Liver (tissue), 9 donors: ENCODE results near the gene MROH9. TPM values are rescaled to one million over a fixed set of nuclear protein-coding genes. Genes with fewer than 3 reads are reported as not detected.

Experiments
- DNase-seq: peaks from one replicate; pipeline ENCODE4 v3.0.0-alpha.2; 2017; ENCODE audit warnings: low spot score
- H3K27ac ChIP-seq, 2 donors: one replicate each; pipeline ENCODE4 v1.7.0; 2013; ENCODE audit warnings: inconsistent platforms in 2 of 2, low read length in 2 of 2, control low read depth in 1 of 2, low read depth in 1 of 2, mild to moderate bottlenecking in 1 of 2
- H3K27me3 ChIP-seq, 4 donors: one replicate each; pipeline versions ENCODE4 v1.6.1 to v1.7.0; 2013; ENCODE audit warnings: low read length in 3 of 4, inconsistent platforms in 1 of 4, mild to moderate bottlenecking in 1 of 4, moderate library complexity in 1 of 4; ENCODE audit not compliant: control insufficient read depth in 4 of 4, insufficient read depth in 4 of 4
- H3K36me3 ChIP-seq, 4 donors: one replicate each; pipeline versions ENCODE4 v1.6.1 to v1.7.0; 2013; ENCODE audit warnings: low read length in 3 of 4, mild to moderate bottlenecking in 3 of 4, low read depth in 1 of 4, moderate library complexity in 1 of 4; ENCODE audit not compliant: control insufficient read depth in 4 of 4, insufficient read depth in 3 of 4
- H3K4me1 ChIP-seq, 4 donors: one replicate each; pipeline versions ENCODE4 v1.6.1 to v1.7.0; 2013; ENCODE audit warnings: low read length in 3 of 4, mild to moderate bottlenecking in 3 of 4, moderate library complexity in 1 of 4; ENCODE audit not compliant: control insufficient read depth in 4 of 4, insufficient read depth in 4 of 4
- H3K4me3 ChIP-seq, 3 donors: one replicate each; pipeline versions ENCODE4 v1.6.1 to v1.7.0; 2013; ENCODE audit warnings: low read length in 3 of 3, control low read depth in 1 of 3, low read depth in 1 of 3, mild to moderate bottlenecking in 1 of 3
- H3K9ac ChIP-seq, 2 donors: one replicate each; pipeline ENCODE4 v1.7.0; 2013; ENCODE audit warnings: low read length in 2 of 2, mild to moderate bottlenecking in 2 of 2, moderate library complexity in 2 of 2, control low read depth in 1 of 2, low read depth in 1 of 2
- H3K9me3 ChIP-seq, 4 donors: one replicate each; pipeline versions ENCODE4 v1.6.1 to v1.7.0; 2013; ENCODE audit warnings: low read length in 3 of 4; ENCODE audit not compliant: control insufficient read depth in 4 of 4
- EGR1 ChIP-seq, 2 donors: IDR thresholded peaks; 2 replicates each; pipeline ENCODE4 v1.6.1; 2016 to 2018; ENCODE audit warnings: antibody characterized with exemption in 2 of 2, low read depth in 2 of 2
- FOXA2 ChIP-seq: IDR thresholded peaks from 2 replicates; pipeline ENCODE4 v1.6.1; 2016; ENCODE audit warnings: antibody characterized with exemption
- HNF4A ChIP-seq, 2 donors: conservative IDR thresholded peaks; 2 replicates each; pipeline ENCODE4 v1.6.1; 2016; ENCODE audit warnings: antibody characterized with exemption in 2 of 2, mild to moderate bottlenecking in 2 of 2
- HNF4G ChIP-seq: IDR thresholded peaks from 2 replicates; pipeline ENCODE4 v1.6.1; 2016; ENCODE audit warnings: antibody characterized with exemption
- JUND ChIP-seq, 2 donors: IDR thresholded peaks; 2 replicates each; pipeline ENCODE4 v1.6.1; 2016; ENCODE audit warnings: antibody characterized with exemption in 2 of 2
- MAX ChIP-seq: IDR thresholded peaks from 2 replicates; pipeline ENCODE4 v1.6.1; 2016; ENCODE audit warnings: antibody characterized with exemption
- NR2F2 ChIP-seq: IDR thresholded peaks from 2 replicates; pipeline ENCODE4 v1.6.1; 2016; ENCODE audit warnings: antibody characterized with exemption
- RAD21 ChIP-seq, 2 donors: IDR thresholded peaks; 2 replicates each; pipeline ENCODE4 v1.6.1; 2016; ENCODE audit warnings: antibody characterized with exemption in 2 of 2, mild to moderate bottlenecking in 2 of 2
- REST ChIP-seq: IDR thresholded peaks from 2 replicates; pipeline ENCODE4 v1.6.1; 2016; ENCODE audit warnings: antibody characterized with exemption, mild to moderate bottlenecking
- TAF1 ChIP-seq: conservative IDR thresholded peaks from 2 replicates; pipeline ENCODE4 v1.6.1; 2016; ENCODE audit warnings: antibody characterized with exemption, mild to moderate bottlenecking
- YY1 ChIP-seq: IDR thresholded peaks from 2 replicates; pipeline ENCODE4 v1.6.1; 2016; ENCODE audit warnings: antibody characterized with exemption, mild to moderate bottlenecking
- WGBS: extraction: QIAGEN DNeasy Blood & Tissue Kit; methylation state at CpG from one replicate; pipeline ENCODE4 v1.1.7; 2013; 5-methylcytosine and 5-hydroxymethylcytosine counted together
- polyA plus RNA-seq, 2 donors: library from polyadenylated mRNA; stranded (reverse) in 1 of 2; unstranded in 1 of 2; fragments of 200-250 nt in 1 of 2; fragments of >200 nt in 1 of 2; fragmentation: Nextera tagmentation in 1 of 2; extraction: Ambion mirVana in 1 of 2; gene quantifications; one replicate each; pipeline versions ENCODE4 v1.2.1 to v1.2.3, GENCODE V29; 2013 to 2015
- total RNA-seq, 2 donors: library from RNA; depleted of rRNA; stranded (reverse); fragments of >200 nt; gene quantifications; one replicate each; pipeline ENCODE4 v1.2.3, GENCODE V29; 2014
- TF ChIP-seq, protein P1 (sequence below): IDR thresholded peaks from 2 replicates; pipeline ENCODE4 v1.6.1; 2016; ENCODE audit warnings: antibody characterized with exemption
- TF ChIP-seq, protein P2 (sequence below): fragments of 150-350 bp; IDR thresholded peaks from 2 replicates; pipeline ENCODE4 v1.5.1; 2017; ENCODE audit warnings: improper control_type of control experiment, low read depth, low read length; ENCODE audit not compliant: missing input control
- donor health status: healthy.
- donor health status: healthy.
- donor health status: healthy.
- donor health status: healthy.
- donor health status: healthy.

Gene MROH9
- total and polyA plus RNA-seq, 4 donors = not detected

DNA sequence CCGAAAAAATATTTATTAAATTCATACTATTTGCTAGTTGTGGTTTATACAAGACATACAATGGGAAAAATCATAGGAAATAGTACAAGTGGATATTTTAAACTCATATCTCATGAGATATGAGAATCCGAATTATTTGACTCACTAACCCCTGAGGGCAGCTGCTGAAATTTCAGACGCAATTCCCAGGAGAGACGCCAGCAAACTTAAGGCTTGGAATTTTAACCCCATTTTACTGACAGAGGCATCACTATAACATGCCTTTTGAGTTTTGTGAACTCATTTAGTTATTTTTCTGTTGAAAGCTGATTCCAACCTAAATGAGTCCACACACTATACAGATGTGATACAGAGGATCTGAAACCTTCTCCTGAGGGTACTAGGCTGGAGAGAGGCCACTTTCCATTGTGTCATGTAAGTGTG lies 5.9 kb upstream of the MROH9 start (continued):
- no peak for TF ChIP-seq REST

DNA sequence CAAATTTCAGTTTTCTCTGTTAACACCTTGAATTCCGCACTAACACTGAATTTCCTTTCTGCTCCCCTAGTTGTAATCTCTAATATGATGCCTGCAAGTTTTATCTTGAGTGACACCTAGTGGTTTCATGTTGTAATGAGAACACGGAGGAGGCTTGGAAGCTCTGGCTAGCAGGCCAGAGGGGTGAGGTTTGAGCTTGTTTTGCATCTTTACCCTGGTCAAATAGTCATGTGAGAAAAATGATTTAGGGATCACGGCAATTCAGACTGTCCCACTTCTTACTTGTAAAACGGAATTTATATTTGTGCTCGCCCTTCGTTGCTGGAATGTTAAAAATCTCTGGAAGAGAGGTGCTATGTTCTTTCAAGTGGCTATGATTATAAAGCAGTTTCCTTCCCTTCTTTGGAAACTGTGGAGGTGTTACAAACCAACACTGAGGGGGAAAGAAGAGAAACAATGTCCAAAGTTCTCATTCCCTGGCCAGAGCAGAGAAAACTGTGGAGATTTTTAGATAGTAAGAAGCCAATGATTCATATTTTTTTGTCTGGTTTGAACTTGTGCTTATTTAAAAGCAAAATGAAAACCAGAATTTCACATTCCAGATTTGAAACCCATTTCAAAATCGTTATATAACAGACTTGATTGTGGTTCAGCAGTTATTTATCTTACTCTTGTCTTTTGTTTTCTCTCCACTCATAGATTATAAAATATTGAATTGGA lies 5.3 kb upstream of the MROH9 start:
- no peak for DNase-seq
- Histone ChIP-seq H3K27me3 (peaks cover 0 to 4% (median 0%) of the 10 kb centered on the region in 4 donors), H3K36me3 (no peaks in the 10 kb centered on the region), H3K4me3 (no peak overlapping the region), H3K9ac (no peak overlapping the region), H3K27ac (no peak overlapping the region), H3K4me1 (no peaks in the 10 kb centered on the region), H3K9me3 (no peaks in the 10 kb centered on the region)
- 22% methylated on average over 7 of the region's 7 CpGs for WGBS
- no peak for TF ChIP-seq TAF1
- no peak for TF ChIP-seq NR2F2
- TF ChIP-seq, protein P1, sequence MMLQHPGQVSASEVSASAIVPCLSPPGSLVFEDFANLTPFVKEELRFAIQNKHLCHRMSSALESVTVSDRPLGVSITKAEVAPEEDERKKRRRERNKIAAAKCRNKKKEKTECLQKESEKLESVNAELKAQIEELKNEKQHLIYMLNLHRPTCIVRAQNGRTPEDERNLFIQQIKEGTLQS = no peak
- no peak for TF ChIP-seq HNF4A (conservative IDR thresholded peaks at IDR 0.05)
- TF ChIP-seq MAX = no peak
- TF ChIP-seq, protein P2, sequence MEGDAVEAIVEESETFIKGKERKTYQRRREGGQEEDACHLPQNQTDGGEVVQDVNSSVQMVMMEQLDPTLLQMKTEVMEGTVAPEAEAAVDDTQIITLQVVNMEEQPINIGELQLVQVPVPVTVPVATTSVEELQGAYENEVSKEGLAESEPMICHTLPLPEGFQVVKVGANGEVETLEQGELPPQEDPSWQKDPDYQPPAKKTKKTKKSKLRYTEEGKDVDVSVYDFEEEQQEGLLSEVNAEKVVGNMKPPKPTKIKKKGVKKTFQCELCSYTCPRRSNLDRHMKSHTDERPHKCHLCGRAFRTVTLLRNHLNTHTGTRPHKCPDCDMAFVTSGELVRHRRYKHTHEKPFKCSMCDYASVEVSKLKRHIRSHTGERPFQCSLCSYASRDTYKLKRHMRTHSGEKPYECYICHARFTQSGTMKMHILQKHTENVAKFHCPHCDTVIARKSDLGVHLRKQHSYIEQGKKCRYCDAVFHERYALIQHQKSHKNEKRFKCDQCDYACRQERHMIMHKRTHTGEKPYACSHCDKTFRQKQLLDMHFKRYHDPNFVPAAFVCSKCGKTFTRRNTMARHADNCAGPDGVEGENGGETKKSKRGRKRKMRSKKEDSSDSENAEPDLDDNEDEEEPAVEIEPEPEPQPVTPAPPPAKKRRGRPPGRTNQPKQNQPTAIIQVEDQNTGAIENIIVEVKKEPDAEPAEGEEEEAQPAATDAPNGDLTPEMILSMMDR = peak; percentile 63
- TF ChIP-seq JUND (IDR thresholded peaks at IDR 0.05) = no peak
- no peak for TF ChIP-seq HNF4G
- peak; percentile 80 to 88 for TF ChIP-seq RAD21 (IDR thresholded peaks at IDR 0.05)
- no peak for TF ChIP-seq FOXA2
- no peak for TF ChIP-seq YY1
- TF ChIP-seq REST = no peak
- TF ChIP-seq EGR1 (IDR thresholded peaks at IDR 0.05; ENCODE audit: low read depth in 2 of 2) = no peak
